ENCODE data around the gene ZNF804A. TPM values are rescaled to one million over a fixed set of nuclear protein-coding genes. Genes with fewer than 3 reads are reported as not detected.

ZNF804A gene
- total and polyA plus RNA-seq, 2 of the 4 experiments (the other 2 are of a cell fraction): 2.2 to 2.7 TPM

GRCh38 chr2:184734338-184734737 lies 136.0 kb downstream of the ZNF804A start:
- no peak overlapping the region for H2BK120ac ChIP-seq (ENCODE audit: low read depth, low read length)
- H3K27me3 ChIP-seq (ENCODE audit: control insufficient read depth, insufficient read depth, low read length): no peaks in the 10 kb centered on the region
- no peak overlapping the region for H3K4ac ChIP-seq (ENCODE audit: low read depth, low read length)
- H2BK15ac ChIP-seq (ENCODE audit: low read depth, low read length): no peak overlapping the region
- no peak overlapping the region for H2AFZ ChIP-seq (replicated peaks; ENCODE audit: low read length, poor library complexity)
- H2BK20ac ChIP-seq (ENCODE audit: low read depth, low read length): no peak overlapping the region
- H3K79me1 ChIP-seq (ENCODE audit: low read depth in 1 of 2, low read length in 2 of 2): peaks cover 0 to 5% of the 10 kb centered on the region in 2 experiments; a peak in 1 of 4 replicates
- H3K9ac ChIP-seq (ENCODE audit: low read depth, low read length): no peak overlapping the region
- no peak overlapping the region for H2AK5ac ChIP-seq (ENCODE audit: low read depth, low read length)
- no peak overlapping the region for H4K91ac ChIP-seq (ENCODE audit: insufficient read depth, low read depth, low read length)
- in situ Hi-C loops (cut with MboI; ENCODE audit: low sequenced_read_pairs): no loop called here
- no peaks in the 10 kb centered on the region for H3K4me1 ChIP-seq (ENCODE audit: control insufficient read depth, insufficient read depth, low read length)
- no peak overlapping the region for H2BK5ac ChIP-seq (ENCODE audit: low read depth, low read length, poor library complexity, severe bottlenecking)
- H2AK9ac ChIP-seq (replicated peaks; ENCODE audit: low read depth, low read length, poor library complexity): no peak overlapping the region
- H3K14ac ChIP-seq (replicated peaks; ENCODE audit: low read depth, low read length): no peak overlapping the region
- DNase-seq (no peak), ATAC-seq (ENCODE audit: low read depth) (no peak)
- H3K27ac ChIP-seq (ENCODE audit: insufficient read depth, low read length): no peak overlapping the region
- H3K4me3 ChIP-seq (ENCODE audit: insufficient read depth, low read depth, low read length): no peak overlapping the region
- no peaks in the 10 kb centered on the region for H3K9me1 ChIP-seq (ENCODE audit: insufficient read depth, low read length)
- H3K9me3 ChIP-seq (ENCODE audit: control insufficient read depth, insufficient read depth, low read length): no peaks in the 10 kb centered on the region
- BruUV-seq (replicated peaks): no TSS peak
- no peak overlapping the region for H3K18ac ChIP-seq (ENCODE audit: low read depth, low read length)
- H3K56ac ChIP-seq (ENCODE audit: extremely low read depth, insufficient read depth, low read length): no peak overlapping the region
- intact Hi-C loops (cut with micrococcal nuclease): no loop called here
- no peak overlapping the region for H3K4me2 ChIP-seq (ENCODE audit: low read depth, low read length)
- H4K8ac ChIP-seq (ENCODE audit: low read depth in 2 of 2, low read length in 2 of 2): no peak overlapping the region
- no peak overlapping the region for H4K5ac ChIP-seq (ENCODE audit: low read depth, low read length)
- TF ChIP-seq SMC3 (IDR thresholded peaks at IDR 0.05; ENCODE audit: low read depth, low read length) (no peak), CEBPB (IDR thresholded peaks at IDR 0.05; ENCODE audit: low read depth, low read length) (no peak), USF2 (IDR thresholded peaks at IDR 0.05; ENCODE audit: low read depth, low read length) (no peak), RAD21 (IDR thresholded peaks at IDR 0.05; ENCODE audit: low read length) (no peak), RCOR1 (IDR thresholded peaks at IDR 0.05; ENCODE audit: insufficient replicate concordance, low read length) (no peak), MAFK (IDR thresholded peaks at IDR 0.05; ENCODE audit: low read depth, low read length) (no peak), MXI1 (IDR thresholded peaks at IDR 0.05; ENCODE audit: borderline replicate concordance, low read depth, low read length) (no peak), FOS (IDR thresholded peaks at IDR 0.05; ENCODE audit: low read depth, low read length) (no peak), RFX5 (IDR thresholded peaks at IDR 0.05; ENCODE audit: low read depth, low read length) (no peak), BHLHE40 (IDR thresholded peaks at IDR 0.05; ENCODE audit: low read depth, low read length) (no peak), NFE2L2 (IDR thresholded peaks at IDR 0.05; ENCODE audit: low read depth, low read length) (no peak), CHD1 (IDR thresholded peaks at IDR 0.05; ENCODE audit: low read depth, low read length) (no peak)
- TF ChIP-seq, protein P1, sequence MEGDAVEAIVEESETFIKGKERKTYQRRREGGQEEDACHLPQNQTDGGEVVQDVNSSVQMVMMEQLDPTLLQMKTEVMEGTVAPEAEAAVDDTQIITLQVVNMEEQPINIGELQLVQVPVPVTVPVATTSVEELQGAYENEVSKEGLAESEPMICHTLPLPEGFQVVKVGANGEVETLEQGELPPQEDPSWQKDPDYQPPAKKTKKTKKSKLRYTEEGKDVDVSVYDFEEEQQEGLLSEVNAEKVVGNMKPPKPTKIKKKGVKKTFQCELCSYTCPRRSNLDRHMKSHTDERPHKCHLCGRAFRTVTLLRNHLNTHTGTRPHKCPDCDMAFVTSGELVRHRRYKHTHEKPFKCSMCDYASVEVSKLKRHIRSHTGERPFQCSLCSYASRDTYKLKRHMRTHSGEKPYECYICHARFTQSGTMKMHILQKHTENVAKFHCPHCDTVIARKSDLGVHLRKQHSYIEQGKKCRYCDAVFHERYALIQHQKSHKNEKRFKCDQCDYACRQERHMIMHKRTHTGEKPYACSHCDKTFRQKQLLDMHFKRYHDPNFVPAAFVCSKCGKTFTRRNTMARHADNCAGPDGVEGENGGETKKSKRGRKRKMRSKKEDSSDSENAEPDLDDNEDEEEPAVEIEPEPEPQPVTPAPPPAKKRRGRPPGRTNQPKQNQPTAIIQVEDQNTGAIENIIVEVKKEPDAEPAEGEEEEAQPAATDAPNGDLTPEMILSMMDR (conservative IDR thresholded peaks at IDR 0.05; ENCODE audit: low read depth, low read length): no peak
- TF ChIP-seq, protein P2, sequence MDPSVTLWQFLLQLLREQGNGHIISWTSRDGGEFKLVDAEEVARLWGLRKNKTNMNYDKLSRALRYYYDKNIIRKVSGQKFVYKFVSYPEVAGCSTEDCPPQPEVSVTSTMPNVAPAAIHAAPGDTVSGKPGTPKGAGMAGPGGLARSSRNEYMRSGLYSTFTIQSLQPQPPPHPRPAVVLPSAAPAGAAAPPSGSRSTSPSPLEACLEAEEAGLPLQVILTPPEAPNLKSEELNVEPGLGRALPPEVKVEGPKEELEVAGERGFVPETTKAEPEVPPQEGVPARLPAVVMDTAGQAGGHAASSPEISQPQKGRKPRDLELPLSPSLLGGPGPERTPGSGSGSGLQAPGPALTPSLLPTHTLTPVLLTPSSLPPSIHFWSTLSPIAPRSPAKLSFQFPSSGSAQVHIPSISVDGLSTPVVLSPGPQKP (IDR thresholded peaks at IDR 0.05; ENCODE audit: borderline replicate concordance, low read depth, low read length): no peak
- ChIA-PET CTCF (no interaction called here), POLR2A (ENCODE audit: unreplicated experiment) (no interaction called here)
- H3K23ac ChIP-seq (ENCODE audit: low read depth, low read length): no peak overlapping the region
- dilution Hi-C loops (cut with HindIII; ENCODE audit: low sequenced_read_pairs, unreplicated experiment): no loop called here
- H4K20me1 ChIP-seq (ENCODE audit: insufficient read depth, low read length): no peaks in the 10 kb centered on the region; the same call in 1 of the 2 replicates
- H3K36me3 ChIP-seq (ENCODE audit: control insufficient read depth, insufficient read depth, low read length): no peaks in the 10 kb centered on the region
